B cell (primary cell): ENCODE data around the gene SLFN11. TPM values are rescaled to one million over a fixed set of nuclear protein-coding genes. Genes with fewer than 3 reads are reported as not detected.

Experiments
- ATAC-seq: fragments of 200-7000 bp; cut with Tn5 transposase; one replicate; pipeline ENCODE4 v1.10.0; 2021; ENCODE audit warnings: low read depth, mild to moderate bottlenecking, moderate number of reproducible peaks, moderate library complexity
- CTCF ChIA-PET: fragments of 350-600 bp; sonication (Branson Sonifier 250); formaldehyde crosslinking; loops from one replicate; lab custom pipeline; 2021; ENCODE audit warnings: antibody characterized with exemption, inconsistent platforms; lab: Charles Lee
- POLR2A ChIA-PET: fragments of 350-600 bp; sonication (Branson Sonifier 250); formaldehyde crosslinking; loops from one replicate; lab custom pipeline; 2021; ENCODE audit warnings: antibody characterized with exemption; lab: Charles Lee
- DNase-seq: peaks from one replicate; pipeline ENCODE4 v3.0.0; 2013
- H2AFZ ChIP-seq: 2 replicates; pipeline ENCODE4 v1.6.1; 2012; ENCODE audit warnings: mild to moderate bottlenecking, low read depth, low read length; ENCODE audit not compliant: insufficient read depth, poor library complexity, severe bottlenecking
- H3K27ac ChIP-seq, 2 donors: 1 replicate in 1 of 2; 2 replicates in 1 of 2; pipeline ENCODE4 v1.5.1; 2012 to 2013; ENCODE audit warnings: low read length in 2 of 2, mild to moderate bottlenecking in 2 of 2, moderate library complexity in 1 of 2
- H3K27me3 ChIP-seq, 4 experiments: fragments of 200-600 bp in 1 of 4; sonication (generic) in 1 of 4; replicated peaks in 1 of 4; 1 replicate in 2 of 4; 2 replicates in 2 of 4; pipeline versions ENCODE4 v1.6.1 to v1.7.0; 2013 to 2016; ENCODE audit warnings: low read length in 3 of 4, mild to moderate bottlenecking in 2 of 4, mixed read lengths in 1 of 4, moderate library complexity in 1 of 4; ENCODE audit not compliant: insufficient read depth in 4 of 4, control insufficient read depth in 3 of 4; ENCODE audit errors: control extremely low read depth in 1 of 4
- H3K36me3 ChIP-seq, 2 experiments: replicated peaks in 1 of 2; 1 replicate in 1 of 2; 2 replicates in 1 of 2; pipeline versions ENCODE4 v1.6.1 to v1.7.1; 2013; ENCODE audit warnings: low read length in 1 of 2; ENCODE audit not compliant: insufficient read depth in 2 of 2, control insufficient read depth in 1 of 2; ENCODE audit errors: control extremely low read depth in 1 of 2, extremely low read depth in 1 of 2
- H3K4me1 ChIP-seq, 2 donors: fragments of 200-600 bp in 1 of 2; sonication (generic) in 1 of 2; 1 replicate in 1 of 2; 2 replicates in 1 of 2; pipeline versions ENCODE4 v1.5.1 to v1.6.1; 2013 to 2017; ENCODE audit warnings: low read length in 2 of 2; ENCODE audit not compliant: control insufficient read depth in 2 of 2, insufficient read depth in 2 of 2
- H3K4me2 ChIP-seq: replicated peaks from 2 replicates; pipeline ENCODE3; 2012; ENCODE audit warnings: mild to moderate bottlenecking, low read depth, low read length; ENCODE audit not compliant: poor library complexity, severe bottlenecking
- H3K4me3 ChIP-seq, 5 experiments: fragments of 200-600 bp in 1 of 5; sonication (generic) in 1 of 5; 1 replicate in 3 of 5; 2 replicates in 2 of 5; pipeline versions ENCODE4 v1.5.1 to v1.7.0; 2011 to 2016; ENCODE audit warnings: low read length in 4 of 5, mild to moderate bottlenecking in 4 of 5, low read depth in 2 of 5, control low read depth in 1 of 5, moderate library complexity in 1 of 5; ENCODE audit not compliant: insufficient read depth in 1 of 5; ENCODE audit errors: control extremely low read depth in 1 of 5, extremely low read depth in 1 of 5
- H3K79me2 ChIP-seq: fragments of 200-600 bp; sonication (generic); one replicate; pipeline ENCODE4 v1.6.0; 2016; ENCODE audit warnings: low read length; ENCODE audit not compliant: control insufficient read depth, insufficient read depth
- H3K9ac ChIP-seq: fragments of 200-600 bp; sonication (generic); 2 replicates; pipeline ENCODE4 v1.6.1; 2017; ENCODE audit warnings: mild to moderate bottlenecking, low read length, moderate library complexity
- H3K9me3 ChIP-seq, 3 donors: one replicate each; pipeline versions ENCODE4 v1.6.1 to v1.7.1; 2013; ENCODE audit warnings: low read length in 2 of 3; ENCODE audit not compliant: control insufficient read depth in 2 of 3, insufficient read depth in 1 of 3; ENCODE audit errors: control extremely low read depth in 1 of 3
- H4K20me1 ChIP-seq: 2 replicates; pipeline ENCODE4 v1.6.0; 2012; ENCODE audit warnings: mild to moderate bottlenecking, low read length; ENCODE audit not compliant: insufficient read depth, control insufficient read depth, poor library complexity, severe bottlenecking
- H3K27ac Mint-ChIP-seq: one replicate; pipeline ENCODE4 v1.8.0; 2021; ENCODE audit warnings: mixed read lengths
- H3K27me3 Mint-ChIP-seq: one replicate; pipeline ENCODE4 v1.8.0; 2021; ENCODE audit warnings: mixed read lengths
- H3K4me1 Mint-ChIP-seq: one replicate; pipeline ENCODE4 v1.8.0; 2021; ENCODE audit warnings: mixed read lengths
- H3K4me3 Mint-ChIP-seq: one replicate; pipeline ENCODE4 v1.8.0; 2021; ENCODE audit warnings: mixed read lengths
- H3K9me3 Mint-ChIP-seq: one replicate; pipeline ENCODE4 v1.8.0; 2022; ENCODE audit warnings: mixed read lengths; ENCODE audit not compliant: insufficient read depth
- EZH2 ChIP-seq: IDR thresholded peaks from 2 replicates; pipeline ENCODE4 v1.6.1; 2012; ENCODE audit warnings: borderline replicate concordance, low read depth, mild to moderate bottlenecking, moderate library complexity, low read length; ENCODE audit not compliant: insufficient read depth, poor library complexity, severe bottlenecking
- WGBS: methylation state at CpG from one replicate; pipeline ENCODE4 v1.1.5; 2013; ENCODE audit warnings: missing lambda C conversion rate; ENCODE audit not compliant: insufficient coverage; 5-methylcytosine and 5-hydroxymethylcytosine counted together
- intact Hi-C: fragments of 100-400 bp; cut with micrococcal nuclease; formaldehyde crosslinking; loops from one replicate; pipeline ENCODE4 v1.10.0; 2022
- polyA plus RNA-seq: library from polyadenylated mRNA; depleted of rRNA; stranded (reverse); fragments of >200 nt; gene quantifications from 2 replicates; pipeline ENCODE4 v1.2.3, GENCODE V29; 2012
- total RNA-seq, 2 donors: library from RNA; stranded (reverse); fragments of 120-200 nt in 1 of 2; gene quantifications; 1 replicate in 1 of 2; 2 replicates in 1 of 2; pipeline versions ENCODE4 v1.2.3 to v1.2.4, GENCODE V29; 2013 to 2022
- TF ChIP-seq, protein P1 (sequence below): fragments of 200-600 bp; IDR thresholded peaks from one replicate; pipeline ENCODE4 v1.8.0; 2022; ENCODE audit warnings: antibody characterized with exemption, mild to moderate bottlenecking

SLFN11 gene
- total and polyA plus RNA-seq, 2 donors (not counting 1 experiment from before 2014, with no cell fraction given) = 11.3 to 48.1 TPM

DNA sequence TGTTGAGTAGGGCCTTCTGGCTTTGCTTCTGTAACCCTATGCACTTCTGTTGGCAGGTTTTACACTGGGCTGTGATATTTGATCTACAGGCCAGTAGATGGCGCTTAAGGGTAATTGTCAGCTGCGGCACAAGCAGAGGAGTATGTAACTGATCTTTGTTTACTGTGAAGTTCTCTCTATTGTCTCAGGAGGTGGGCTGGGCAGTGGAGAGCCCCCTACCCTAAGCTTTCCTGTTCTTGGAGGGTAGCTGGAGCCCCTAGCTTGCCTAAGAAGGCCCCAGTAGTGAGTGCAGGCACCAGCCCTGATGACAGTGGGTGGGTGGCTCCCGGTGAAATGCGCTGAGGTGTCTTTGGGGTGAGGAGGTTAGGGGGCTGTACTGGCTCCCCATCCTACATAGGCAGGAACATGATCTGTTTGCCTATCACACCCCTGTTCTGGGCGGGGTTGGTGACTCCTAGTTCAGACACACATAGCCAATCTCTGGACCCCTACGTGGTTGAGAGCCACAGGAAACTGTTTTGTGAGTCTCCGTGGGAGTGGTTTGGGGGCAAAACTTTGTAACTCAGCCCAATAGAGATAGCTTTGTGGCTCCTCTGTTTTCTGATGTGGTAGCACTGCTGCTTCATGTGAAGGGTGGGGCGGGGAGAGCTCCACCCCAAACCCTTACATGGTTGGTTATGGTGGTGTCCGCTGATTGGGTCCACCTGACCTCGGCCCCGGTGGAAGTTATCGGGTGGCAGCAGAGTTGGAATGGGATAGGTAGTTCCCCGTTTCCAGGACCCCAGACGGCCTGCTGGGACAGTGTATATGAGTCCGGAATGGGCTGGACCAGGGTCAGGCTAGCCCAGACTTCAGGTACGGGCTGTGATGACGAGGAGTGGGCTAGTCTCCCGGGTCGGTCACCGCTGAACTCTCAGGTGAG lies 60.4 kb downstream of the SLFN11 start:
- no peaks in the 10 kb centered on the region for H3K27me3 Mint-ChIP-seq
- TF ChIP-seq, protein P1, sequence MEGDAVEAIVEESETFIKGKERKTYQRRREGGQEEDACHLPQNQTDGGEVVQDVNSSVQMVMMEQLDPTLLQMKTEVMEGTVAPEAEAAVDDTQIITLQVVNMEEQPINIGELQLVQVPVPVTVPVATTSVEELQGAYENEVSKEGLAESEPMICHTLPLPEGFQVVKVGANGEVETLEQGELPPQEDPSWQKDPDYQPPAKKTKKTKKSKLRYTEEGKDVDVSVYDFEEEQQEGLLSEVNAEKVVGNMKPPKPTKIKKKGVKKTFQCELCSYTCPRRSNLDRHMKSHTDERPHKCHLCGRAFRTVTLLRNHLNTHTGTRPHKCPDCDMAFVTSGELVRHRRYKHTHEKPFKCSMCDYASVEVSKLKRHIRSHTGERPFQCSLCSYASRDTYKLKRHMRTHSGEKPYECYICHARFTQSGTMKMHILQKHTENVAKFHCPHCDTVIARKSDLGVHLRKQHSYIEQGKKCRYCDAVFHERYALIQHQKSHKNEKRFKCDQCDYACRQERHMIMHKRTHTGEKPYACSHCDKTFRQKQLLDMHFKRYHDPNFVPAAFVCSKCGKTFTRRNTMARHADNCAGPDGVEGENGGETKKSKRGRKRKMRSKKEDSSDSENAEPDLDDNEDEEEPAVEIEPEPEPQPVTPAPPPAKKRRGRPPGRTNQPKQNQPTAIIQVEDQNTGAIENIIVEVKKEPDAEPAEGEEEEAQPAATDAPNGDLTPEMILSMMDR = peak; percentile 86
- no peak for TF ChIP-seq EZH2
- Histone ChIP-seq H2AFZ (peak overlapping the region; percentile 78), H3K9me3 (peaks cover 0 to 1% (median 0%) of the 10 kb centered on the region in 3 donors), H3K79me2 (no peaks in the 10 kb centered on the region), H3K9ac (peak overlapping the region; percentile 57), H3K4me2 (peak overlapping the region; percentile 93), H4K20me1 (no peaks in the 10 kb centered on the region), H3K27ac (peak overlapping the region; percentile 2 to 36), H3K27me3 (peaks cover 0 to 4% (median 0%) of the 10 kb centered on the region in 4 experiments), H3K4me3 (peak overlapping the region; percentile 19 to 77 (median 50)), H3K4me1 (peaks cover 8 to 17% of the 10 kb centered on the region in 2 donors), H3K36me3 (no peaks in the 10 kb centered on the region)
- peak overlapping the region; percentile 94 for H3K4me3 Mint-ChIP-seq
- peaks cover 18% of the 10 kb centered on the region for H3K4me1 Mint-ChIP-seq
- CTCF ChIA-PET = interaction anchor here (0.6 to 7.0 kb wide), 41 partner anchors 10 to 496 kb away, joined by 3 to 360 read pairs (median 4); partner anchors contain the start of genes PEX12, SLFN11, SLFN12 and SLFN12L
- H3K27ac Mint-ChIP-seq = peak overlapping the region; percentile 92
- H3K9me3 Mint-ChIP-seq = peaks cover 4% of the 10 kb centered on the region
- DNase-seq (peak; percentile 86), ATAC-seq (peak; percentile 82)
- WGBS = 4% methylated on average over 15 of the region's 20 CpGs
- POLR2A ChIA-PET = interaction anchor here (0.6 to 3.0 kb wide), 7 partner anchors 60 to 334 kb away, joined by 3 to 12 read pairs (median 5); partner anchors contain the start of gene SLFN11
- intact Hi-C loops = loop anchor here (1.0 to 5.0 kb wide), 10 partner anchors 28 to 434 kb away; partner anchors contain the start of genes AP2B1, SLFN11, SLFN12 and SLFN13
